Brain pericyte (primary cell): ENCODE data around the gene TMEM185B.
A peak's percentile ranks its signal among the peaks of the same experiment; 100 is the strongest.
"Not testable (repeated sequence)": the region's sequence is repeated elsewhere in the genome, so short reads cannot be mapped to it uniquely, and the experiment has no call there.

Experiments
- DNase-seq: peaks from one replicate; pipeline ENCODE4 v3.0.0-alpha.2; 2012; ENCODE audit warnings: low read depth, low spot score

TMEM185B gene

GRCh38 chr2:120223034-120223912 lies at the start of gene TMEM185B:
TMEM185B (minus strand) TSS chr2:120223400; CDS start chr2:120222976, 424 bp downstream.
- no peak for DNase-seq

GRCh38 chr2:120271711-120272379 lies 48.6 kb upstream of the TMEM185B start:
- DNase-seq = no peak

- DNase-seq = no peak
These were observed 46.6 kb upstream of the TMEM185B start for GRCh38 chr2:120269816-120270215.

- no peak for DNase-seq
These were observed 46.0 kb upstream of the TMEM185B start for GRCh38 chr2:120269076-120269744.

GRCh38 chr2:120267348-120267747 lies 44.1 kb upstream of the TMEM185B start:
- no peak for DNase-seq

GRCh38 chr2:120265006-120265405 lies 41.8 kb upstream of the TMEM185B start:
- no peak for DNase-seq

- no peak for DNase-seq
These were observed 39.7 kb upstream of the TMEM185B start for GRCh38 chr2:120262761-120263428.

GRCh38 chr2:120262150-120262549 lies 39.0 kb upstream of the TMEM185B start:
- no peak for DNase-seq

- no peak for DNase-seq
These were observed 38.3 kb upstream of the TMEM185B start for GRCh38 chr2:120261387-120262006.

- no peak for DNase-seq
These were observed 37.5 kb upstream of the TMEM185B start for GRCh38 chr2:120260736-120261135.

GRCh38 chr2:120259939-120260338 lies 36.7 kb upstream of the TMEM185B start:
- not testable (repeated sequence) for DNase-seq

GRCh38 chr2:120258196-120258595 lies 35.0 kb upstream of the TMEM185B start:
- no peak for DNase-seq

- no peak for DNase-seq
These were observed 34.3 kb upstream of the TMEM185B start for GRCh38 chr2:120257522-120257921.

GRCh38 chr2:120256651-120257000 lies 33.4 kb upstream of the TMEM185B start:
- no peak for DNase-seq

GRCh38 chr2:120255986-120256650 lies 32.9 kb upstream of the TMEM185B start:
- DNase-seq = no peak

- DNase-seq = no peak
These were observed 31.9 kb upstream of the TMEM185B start for GRCh38 chr2:120255071-120255470.

- no peak for DNase-seq
These were observed 31.0 kb upstream of the TMEM185B start for GRCh38 chr2:120254178-120254577.

GRCh38 chr2:120253021-120253882 lies 30.1 kb upstream of the TMEM185B start:
- peak; percentile 27 for DNase-seq

GRCh38 chr2:120252225-120253020 lies 29.2 kb upstream of the TMEM185B start, which contains the start of gene RALB:
RALB (plus strand) TSS chr2:120252852; CDS start chr2:120278665, 25,813 bp downstream.
- DNase-seq = peak; percentile 93
